Activated T-helper 2 cell treated with anti-CD3 and anti-CD28 coated beads, Interferon-gamma antibody, Interleukin-2, Interleukin-4, amounts not matched to agents 10 μg/mL and 5 μg/mL and 100 μg/mL, durations not matched to agents 14 hours and 24 hours and 36 hours (primary cell): Measurements from ENCODE around the gene NSUN6. TPM values are rescaled to one million over a fixed set of nuclear protein-coding genes. Genes with fewer than 3 reads are reported as not detected.
A peak's percentile ranks its signal among the peaks of the same experiment; 100 is the strongest.

Experiments used
- DNase-seq: peaks from one replicate; pipeline ENCODE4 v3.0.0; 2021; ENCODE audit warnings: low spot score
- H3K27ac Mint-ChIP-seq: one replicate; pipeline ENCODE4 v1.8.0; 2021; ENCODE audit warnings: mixed read lengths
- H3K27me3 Mint-ChIP-seq: one replicate; pipeline ENCODE4 v1.8.0; 2021; ENCODE audit warnings: low read depth, mixed read lengths
- H3K36me3 Mint-ChIP-seq: one replicate; pipeline ENCODE4 v1.8.0; 2021; ENCODE audit warnings: low read depth, mixed read lengths
- H3K4me1 Mint-ChIP-seq: one replicate; pipeline ENCODE4 v1.8.0; 2021; ENCODE audit warnings: low read depth, mixed read lengths
- H3K4me3 Mint-ChIP-seq: one replicate; pipeline ENCODE4 v1.8.0; 2021; ENCODE audit warnings: low read depth, mild to moderate bottlenecking, moderate library complexity, mixed read lengths
- H3K9me3 Mint-ChIP-seq: one replicate; pipeline ENCODE4 v1.8.0; 2021; ENCODE audit warnings: mixed read lengths
- intact Hi-C: fragments of 100-400 bp; cut with micrococcal nuclease; formaldehyde crosslinking; loops from one replicate; pipeline ENCODE4 v1.15.1; 2023
- total RNA-seq: library from RNA; stranded (reverse); gene quantifications from 2 replicates; pipeline ENCODE4 v1.2.3, GENCODE V29; 2022

Gene NSUN6
- total RNA-seq, 1 donor from 2014 or later = 13.7 TPM

GRCh38 chr10:18680754-18681153, 29.4 kb upstream of the NSUN6 start:
- Mint-ChIP-seq H3K27ac (no peak overlapping the region), H3K4me3 (no peak overlapping the region), H3K36me3 (peaks cover 40% of the 10 kb centered on the region), H3K4me1 (peaks cover 27% of the 10 kb centered on the region), H3K27me3 (no peaks in the 10 kb centered on the region), H3K9me3 (no peaks in the 10 kb centered on the region)
- DNase-seq = no peak
- intact Hi-C loops = loop anchor here (10.0 kb wide), 1 partner anchor 1134 kb away; the partner anchor contains the start of gene PLXDC2

GRCh38 chr10:18675086-18675801, 23.9 kb upstream of the NSUN6 start:
- DNase-seq = no peak
- Mint-ChIP-seq H3K27me3 (no peaks in the 10 kb centered on the region), H3K4me1 (peaks cover 5% of the 10 kb centered on the region), H3K27ac (no peak overlapping the region), H3K36me3 (peaks cover 63% of the 10 kb centered on the region), H3K4me3 (no peak overlapping the region), H3K9me3 (no peaks in the 10 kb centered on the region)
- intact Hi-C loops = no loop called here

- peaks cover 21% of the 10 kb centered on the region for H3K4me1 Mint-ChIP-seq
- intact Hi-C loops = no loop called here
- H3K27ac Mint-ChIP-seq = no peak overlapping the region
- H3K9me3 Mint-ChIP-seq = no peaks in the 10 kb centered on the region
- DNase-seq = no peak
- no peaks in the 10 kb centered on the region for H3K27me3 Mint-ChIP-seq
- peaks cover 72% of the 10 kb centered on the region for H3K36me3 Mint-ChIP-seq
- H3K4me3 Mint-ChIP-seq = no peak overlapping the region
Measured at GRCh38 chr10:18668026-18668425, 16.6 kb upstream of the NSUN6 start.

GRCh38 chr10:18666810-18667209, 15.4 kb upstream of the NSUN6 start:
- H3K9me3 Mint-ChIP-seq = no peaks in the 10 kb centered on the region

GRCh38 chr10:18665815-18666558, 14.6 kb upstream of the NSUN6 start:
- H3K27ac Mint-ChIP-seq = no peak overlapping the region

More at GRCh38 chr10:18666810-18667209, 15.4 kb upstream of the NSUN6 start:
- Mint-ChIP-seq H3K4me3 (no peak overlapping the region), H3K27me3 (no peaks in the 10 kb centered on the region), H3K27ac (no peak overlapping the region), H3K4me1 (peaks cover 27% of the 10 kb centered on the region), H3K36me3 (peaks cover 72% of the 10 kb centered on the region)
- intact Hi-C loops = no loop called here
- no peak for DNase-seq

GRCh38 chr10:18664841-18665478, 13.6 kb upstream of the NSUN6 start:
- H3K9me3 Mint-ChIP-seq = no peaks in the 10 kb centered on the region
- intact Hi-C loops = no loop called here
- H3K36me3 Mint-ChIP-seq = peaks cover 72% of the 10 kb centered on the region
- H3K4me1 Mint-ChIP-seq = peaks cover 33% of the 10 kb centered on the region
- no peak overlapping the region for H3K27ac Mint-ChIP-seq
- no peak overlapping the region for H3K4me3 Mint-ChIP-seq
- no peaks in the 10 kb centered on the region for H3K27me3 Mint-ChIP-seq
- DNase-seq = no peak

More at GRCh38 chr10:18665815-18666558, 14.6 kb upstream of the NSUN6 start:
- H3K9me3 Mint-ChIP-seq = no peaks in the 10 kb centered on the region
- H3K36me3 Mint-ChIP-seq = peaks cover 72% of the 10 kb centered on the region
- no peaks in the 10 kb centered on the region for H3K27me3 Mint-ChIP-seq
- no peak for DNase-seq
- H3K4me1 Mint-ChIP-seq = peaks cover 33% of the 10 kb centered on the region
- no peak overlapping the region for H3K4me3 Mint-ChIP-seq
- intact Hi-C loops = no loop called here

GRCh38 chr10:18660816-18661431, 9.5 kb upstream of the NSUN6 start:
- DNase-seq = no peak
- intact Hi-C loops = loop anchor here (2.0 kb wide), 1 partner anchor 54 kb away; no protein-coding TSS in a partner anchor
- Mint-ChIP-seq H3K36me3 (peaks cover 39% of the 10 kb centered on the region), H3K9me3 (no peaks in the 10 kb centered on the region), H3K4me1 (peaks cover 38% of the 10 kb centered on the region), H3K4me3 (peak overlapping the region; percentile 94), H3K27ac (peak overlapping the region; percentile 7), H3K27me3 (no peaks in the 10 kb centered on the region)

GRCh38 chr10:18659819-18660535, 8.6 kb upstream of the NSUN6 start:
- H3K4me1 Mint-ChIP-seq = peaks cover 35% of the 10 kb centered on the region
- no peaks in the 10 kb centered on the region for H3K27me3 Mint-ChIP-seq
- peak overlapping the region; percentile 94 for H3K4me3 Mint-ChIP-seq
- intact Hi-C loops = loop anchor here (1.0 to 10.0 kb wide), 8 partner anchors 9 to 1845 kb away; partner anchors contain the start of genes NSUN6, RSU1 and STAM
- peaks cover 32% of the 10 kb centered on the region for H3K36me3 Mint-ChIP-seq
- no peak for DNase-seq
- H3K27ac Mint-ChIP-seq = peak overlapping the region; percentile 91
- no peaks in the 10 kb centered on the region for H3K9me3 Mint-ChIP-seq

- intact Hi-C loops = loop anchor here (1.0 to 10.0 kb wide), 7 partner anchors 8 to 1844 kb away; partner anchors contain the start of genes NSUN6, RSU1 and STAM
- peak within 1 kb of the TSS; percentile 91 for H3K27ac Mint-ChIP-seq
- H3K36me3 Mint-ChIP-seq = peaks cover 32% of the 10 kb centered on the region
- no peaks in the 10 kb centered on the region for H3K9me3 Mint-ChIP-seq
- H3K27me3 Mint-ChIP-seq = no peaks in the 10 kb centered on the region
- H3K4me3 Mint-ChIP-seq = peak within 1 kb of the TSS; percentile 94
- peak; percentile 92 for DNase-seq
- H3K4me1 Mint-ChIP-seq = peaks cover 37% of the 10 kb centered on the region
Measured at GRCh38 chr10:18659125-18659818, 7.9 kb upstream of the NSUN6 start, which contains the start of gene ARL5B. Gene ARL5B, plus strand, starts transcription at chr10:18659431. Its CDS starts 207 bp downstream, at chr10:18659638.

- Mint-ChIP-seq H3K27me3 (no peaks in the 10 kb centered on the region), H3K4me1 (peaks cover 36% of the 10 kb centered on the region), H3K27ac (peak overlapping the region; percentile 90), H3K36me3 (peaks cover 28% of the 10 kb centered on the region), H3K4me3 (peak overlapping the region; percentile 94), H3K9me3 (no peaks in the 10 kb centered on the region)
- no peak for DNase-seq
- intact Hi-C loops = loop anchor here (1.0 to 10.0 kb wide), 7 partner anchors 7 to 1844 kb away; partner anchors contain the start of genes NSUN6, RSU1 and STAM
Measured at GRCh38 chr10:18658271-18659124, 7.1 kb upstream of the NSUN6 start.

- Mint-ChIP-seq H3K9me3 (no peaks in the 10 kb centered on the region), H3K27me3 (no peaks in the 10 kb centered on the region), H3K4me1 (peaks cover 33% of the 10 kb centered on the region), H3K36me3 (peaks cover 18% of the 10 kb centered on the region), H3K4me3 (no peak overlapping the region), H3K27ac (no peak overlapping the region)
- no peak for DNase-seq
- intact Hi-C loops = loop anchor here (5.0 to 10.0 kb wide), 5 partner anchors 39 to 1842 kb away; partner anchors contain the start of genes RSU1 and STAM
Measured at GRCh38 chr10:18656724-18657123, 5.3 kb upstream of the NSUN6 start.
